ENCODE results near the gene HPS1. TPM values are rescaled to one million over a fixed set of nuclear protein-coding genes. Genes with fewer than 3 reads are reported as not detected.

Gene HPS1
- 10 to 100 TPM; 48.6 to 66.7 (median 60.5) TPM for total RNA-seq

GRCh38 chr10:98446661-98447221 lies at the start of gene HPS1:
Gene HPS1 (minus strand): TSS chr10:98446935. CDS start chr10:98443240, 3,695 bp downstream.
- H3K4me3 ChIP-seq (replicated peaks in 1 of 3), result peak within 1 kb of the TSS; percentile 58 to 79 (median 77)
- intact Hi-C loops (cut with DNase I), result no loop called here
- peaks cover 7 to 18% of the 10 kb centered on the region in 2 donors for H3K4me1 ChIP-seq
- H3K36me3 ChIP-seq, result peaks cover 5 to 7% of the 10 kb centered on the region in 2 donors
- no peaks in the 10 kb centered on the region for H3K27me3 ChIP-seq
- peak; percentile 78 to 79 for DNase-seq
- 6 to 44% methylated on average over 3 to 23 of the region's 47 CpGs for WGBS, 2 donors
- no peaks in the 10 kb centered on the region for H3K9me3 ChIP-seq
- H3K27ac ChIP-seq, result peak within 1 kb of the TSS; percentile 74 to 89 (median 87)
- TF ChIP-seq POLR2A (IDR thresholded peaks at IDR 0.05) (peak; percentile 58 to 85), CTCF (IDR thresholded peaks at IDR 0.05) (no peak)

- no peak for TF ChIP-seq POLR2A (IDR thresholded peaks at IDR 0.05)
- no peak for TF ChIP-seq CTCF (IDR thresholded peaks at IDR 0.05)
- 86 to 90% methylated on average over 1 of the region's 1 CpG for WGBS, 2 donors
- no peaks in the 10 kb centered on the region for H3K9me3 ChIP-seq
- no peak overlapping the region for H3K27ac ChIP-seq
- no peaks in the 10 kb centered on the region for H3K27me3 ChIP-seq
- no peaks in the 10 kb centered on the region for H3K4me1 ChIP-seq
- no peak for DNase-seq
- no peaks in the 10 kb centered on the region for H3K36me3 ChIP-seq
- no peak overlapping the region for H3K4me3 ChIP-seq (replicated peaks in 1 of 3)
- intact Hi-C loops (cut with DNase I), result no loop called here
These were observed 46.0 kb upstream of the HPS1 start for GRCh38 chr10:98492763-98493162.

- WGBS, 2 donors, result 83 to 85% methylated on average over 13 of the region's 13 CpGs
- no peaks in the 10 kb centered on the region for H3K36me3 ChIP-seq
- intact Hi-C loops (cut with DNase I), result no loop called here
- no peaks in the 10 kb centered on the region for H3K27me3 ChIP-seq
- no peak for DNase-seq
- H3K4me1 ChIP-seq, result no peaks in the 10 kb centered on the region
- TF ChIP-seq POLR2A (IDR thresholded peaks at IDR 0.05), result no peak
- TF ChIP-seq CTCF (IDR thresholded peaks at IDR 0.05), result no peak
- H3K27ac ChIP-seq, result no peak overlapping the region
- H3K9me3 ChIP-seq, result no peaks in the 10 kb centered on the region
- H3K4me3 ChIP-seq (replicated peaks in 1 of 3), result no peak overlapping the region
These were observed 43.1 kb upstream of the HPS1 start for GRCh38 chr10:98489561-98490481.

- TF ChIP-seq CTCF (IDR thresholded peaks at IDR 0.05) (no peak), POLR2A (IDR thresholded peaks at IDR 0.05) (no peak)
- Histone ChIP-seq H3K27me3 (no peaks in the 10 kb centered on the region), H3K27ac (no peak overlapping the region), H3K9me3 (no peaks in the 10 kb centered on the region), H3K4me1 (no peaks in the 10 kb centered on the region), H3K4me3 (replicated peaks in 1 of 3) (no peak overlapping the region), H3K36me3 (no peaks in the 10 kb centered on the region)
- intact Hi-C loops (cut with DNase I), result no loop called here
- no peak for DNase-seq
- WGBS, 2 donors, result 68 to 90% methylated on average over 1 of the region's 1 CpG
These were observed 42.1 kb upstream of the HPS1 start for GRCh38 chr10:98488669-98489430.
